Gastroesophageal sphincter (tissue), 3 donors: ENCODE results near the gene PSMG4.

Source experiments
- POLR2A ChIP-seq, 2 donors: fragments of 450-650 bp; IDR thresholded peaks; one replicate each; pipeline ENCODE4 v1.6.1; 2017; ENCODE audit warnings: antibody characterized with exemption in 2 of 2, mild to moderate bottlenecking in 2 of 2, moderate library complexity in 1 of 2
- POLR2AphosphoS5 ChIP-seq: sonication (generic); formaldehyde crosslinking; IDR thresholded peaks from one replicate; pipeline ENCODE4 v1.6.1; 2017; ENCODE audit warnings: antibody characterized with exemption
- TF ChIP-seq, protein P1 (sequence below), 4 experiments: fragments of 200-600 bp in 2 of 4; fragments of 450-650 bp in 2 of 4; sonication (generic) in 1 of 4; IDR thresholded peaks; one replicate each; pipeline ENCODE4 v1.5.1; 2017 to 2019; ENCODE audit warnings: antibody characterized with exemption in 4 of 4, mild to moderate bottlenecking in 2 of 4, moderate library complexity in 2 of 4

GRCh38 chr6:3227363-3228045 lies 31.2 kb upstream of the PSMG4 start, which contains the start of gene TUBB2B:
- TF ChIP-seq, protein P1, sequence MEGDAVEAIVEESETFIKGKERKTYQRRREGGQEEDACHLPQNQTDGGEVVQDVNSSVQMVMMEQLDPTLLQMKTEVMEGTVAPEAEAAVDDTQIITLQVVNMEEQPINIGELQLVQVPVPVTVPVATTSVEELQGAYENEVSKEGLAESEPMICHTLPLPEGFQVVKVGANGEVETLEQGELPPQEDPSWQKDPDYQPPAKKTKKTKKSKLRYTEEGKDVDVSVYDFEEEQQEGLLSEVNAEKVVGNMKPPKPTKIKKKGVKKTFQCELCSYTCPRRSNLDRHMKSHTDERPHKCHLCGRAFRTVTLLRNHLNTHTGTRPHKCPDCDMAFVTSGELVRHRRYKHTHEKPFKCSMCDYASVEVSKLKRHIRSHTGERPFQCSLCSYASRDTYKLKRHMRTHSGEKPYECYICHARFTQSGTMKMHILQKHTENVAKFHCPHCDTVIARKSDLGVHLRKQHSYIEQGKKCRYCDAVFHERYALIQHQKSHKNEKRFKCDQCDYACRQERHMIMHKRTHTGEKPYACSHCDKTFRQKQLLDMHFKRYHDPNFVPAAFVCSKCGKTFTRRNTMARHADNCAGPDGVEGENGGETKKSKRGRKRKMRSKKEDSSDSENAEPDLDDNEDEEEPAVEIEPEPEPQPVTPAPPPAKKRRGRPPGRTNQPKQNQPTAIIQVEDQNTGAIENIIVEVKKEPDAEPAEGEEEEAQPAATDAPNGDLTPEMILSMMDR (IDR thresholded peaks at IDR 0.05): no peak
- TF ChIP-seq POLR2AphosphoS5: no peak
- peak in 1 of 2 donors; percentile 14 for TF ChIP-seq POLR2A (IDR thresholded peaks at IDR 0.05)
